Choroid plexus epithelial cell (primary cell): ENCODE data around the gene WEE2.
"Not testable (repeated sequence)": the region's sequence is repeated elsewhere in the genome, so short reads cannot be mapped to it uniquely, and the experiment has no call there.

Experiments
- DNase-seq: peaks from one replicate; pipeline ENCODE4 v3.0.0-alpha.2; 2010; ENCODE audit warnings: low read depth
- H3K4me3 ChIP-seq: 2 replicates; pipeline ENCODE4 v1.5.1; 2011; ENCODE audit warnings: low read depth, mild to moderate bottlenecking, control low read depth, low read length, moderate library complexity
- CTCF ChIP-seq: conservative IDR thresholded peaks from 2 replicates; pipeline ENCODE4 v1.5.1; 2011; ENCODE audit warnings: low read depth, mild to moderate bottlenecking, control low read depth, inconsistent platforms, low read length, moderate library complexity

WEE2 gene

GRCh38 chr7:141688043-141688442, 20.1 kb upstream of the WEE2 start:
- no peak overlapping the region for H3K4me3 ChIP-seq
- DNase-seq: no peak
- no peak for TF ChIP-seq CTCF

- not testable (repeated sequence) for H3K4me3 ChIP-seq, DNase-seq
These were observed 18.9 kb upstream of the WEE2 start for GRCh38 chr7:141689072-141689825.

- no peak for TF ChIP-seq CTCF
- H3K4me3 ChIP-seq: no peak overlapping the region
- DNase-seq: no peak
These were observed 16.6 kb upstream of the WEE2 start for GRCh38 chr7:141691540-141691939.

GRCh38 chr7:141691961-141692360, 16.2 kb upstream of the WEE2 start:
- no peak for DNase-seq
- no peak for TF ChIP-seq CTCF
- H3K4me3 ChIP-seq: no peak overlapping the region

GRCh38 chr7:141693082-141693481, 15.1 kb upstream of the WEE2 start:
- DNase-seq: no peak
- TF ChIP-seq CTCF: no peak
- H3K4me3 ChIP-seq: no peak overlapping the region

GRCh38 chr7:141695803-141696289, 12.3 kb upstream of the WEE2 start:
- no peak for TF ChIP-seq CTCF
- no peak for DNase-seq

GRCh38 chr7:141696348-141696747, 11.8 kb upstream of the WEE2 start:
- no peak overlapping the region for H3K4me3 ChIP-seq
- no peak for TF ChIP-seq CTCF
- no peak for DNase-seq

More at GRCh38 chr7:141695803-141696289, 12.3 kb upstream of the WEE2 start:
- H3K4me3 ChIP-seq: no peak overlapping the region
